ENCODE measurements around the gene AUTS2.

Gene AUTS2

GRCh38 chr7:70545214-70545613, 946.9 kb downstream of the AUTS2 start:
- peaks cover 0 to 13% of the 10 kb centered on the region in 2 donors for H3K4me1 ChIP-seq (ENCODE audit: control insufficient read depth in 2 of 2, insufficient read depth in 2 of 2, low read length in 2 of 2)
- no peak overlapping the region for H3K4me3 ChIP-seq (ENCODE audit: low read length in 2 of 2)
- H3K36me3 ChIP-seq (ENCODE audit: control insufficient read depth in 2 of 2, insufficient read depth in 2 of 2, low read length in 2 of 2) = no peaks in the 10 kb centered on the region
- H3K27me3 ChIP-seq (ENCODE audit: control insufficient read depth in 2 of 2, insufficient read depth in 2 of 2, low read length in 2 of 2) = no peaks in the 10 kb centered on the region
- H3K27ac ChIP-seq (ENCODE audit: low read depth in 2 of 2, low read length in 2 of 2) = no peak overlapping the region
- H3K9me3 ChIP-seq (ENCODE audit: control insufficient read depth in 2 of 2, low read length in 2 of 2) = no peaks in the 10 kb centered on the region
- H3K9ac ChIP-seq (ENCODE audit: low read depth in 1 of 2, low read length in 2 of 2) = no peak overlapping the region

- no peak overlapping the region for H3K9ac ChIP-seq (ENCODE audit: low read depth in 1 of 2, low read length in 2 of 2)
- no peak overlapping the region for H3K27ac ChIP-seq (ENCODE audit: low read depth in 2 of 2, low read length in 2 of 2)
- H3K27me3 ChIP-seq (ENCODE audit: control insufficient read depth in 2 of 2, insufficient read depth in 2 of 2, low read length in 2 of 2) = no peaks in the 10 kb centered on the region
- H3K36me3 ChIP-seq (ENCODE audit: control insufficient read depth in 2 of 2, insufficient read depth in 2 of 2, low read length in 2 of 2) = no peaks in the 10 kb centered on the region
- no peaks in the 10 kb centered on the region for H3K4me1 ChIP-seq (ENCODE audit: control insufficient read depth in 2 of 2, insufficient read depth in 2 of 2, low read length in 2 of 2)
- H3K9me3 ChIP-seq (ENCODE audit: control insufficient read depth in 2 of 2, low read length in 2 of 2) = no peaks in the 10 kb centered on the region
- no peak overlapping the region for H3K4me3 ChIP-seq (ENCODE audit: low read length in 2 of 2)
Measured at GRCh38 chr7:70552141-70552540, 953.9 kb downstream of the AUTS2 start.

- no peak overlapping the region for H3K4me3 ChIP-seq (ENCODE audit: low read length in 2 of 2)
- no peaks in the 10 kb centered on the region for H3K27me3 ChIP-seq (ENCODE audit: control insufficient read depth in 2 of 2, insufficient read depth in 2 of 2, low read length in 2 of 2)
- no peaks in the 10 kb centered on the region for H3K36me3 ChIP-seq (ENCODE audit: control insufficient read depth in 2 of 2, insufficient read depth in 2 of 2, low read length in 2 of 2)
- no peak overlapping the region for H3K9ac ChIP-seq (ENCODE audit: low read depth in 1 of 2, low read length in 2 of 2)
- H3K9me3 ChIP-seq (ENCODE audit: control insufficient read depth in 2 of 2, low read length in 2 of 2) = no peaks in the 10 kb centered on the region
- no peaks in the 10 kb centered on the region for H3K4me1 ChIP-seq (ENCODE audit: control insufficient read depth in 2 of 2, insufficient read depth in 2 of 2, low read length in 2 of 2)
- no peak overlapping the region for H3K27ac ChIP-seq (ENCODE audit: low read depth in 2 of 2, low read length in 2 of 2)
Measured at GRCh38 chr7:70553364-70553763, 955.1 kb downstream of the AUTS2 start.

GRCh38 chr7:70554646-70555045, 956.4 kb downstream of the AUTS2 start:
- Histone ChIP-seq H3K27me3 (ENCODE audit: control insufficient read depth in 2 of 2, insufficient read depth in 2 of 2, low read length in 2 of 2) (no peaks in the 10 kb centered on the region), H3K9ac (ENCODE audit: low read depth in 1 of 2, low read length in 2 of 2) (no peak overlapping the region), H3K4me1 (ENCODE audit: control insufficient read depth in 2 of 2, insufficient read depth in 2 of 2, low read length in 2 of 2) (no peaks in the 10 kb centered on the region), H3K4me3 (ENCODE audit: low read length in 2 of 2) (no peak overlapping the region), H3K27ac (ENCODE audit: low read depth in 2 of 2, low read length in 2 of 2) (no peak overlapping the region), H3K9me3 (ENCODE audit: control insufficient read depth in 2 of 2, low read length in 2 of 2) (no peaks in the 10 kb centered on the region), H3K36me3 (ENCODE audit: control insufficient read depth in 2 of 2, insufficient read depth in 2 of 2, low read length in 2 of 2) (no peaks in the 10 kb centered on the region)

GRCh38 chr7:70556761-70557160, 958.5 kb downstream of the AUTS2 start:
- H3K9me3 ChIP-seq (ENCODE audit: control insufficient read depth in 2 of 2, low read length in 2 of 2) = no peaks in the 10 kb centered on the region
- no peak overlapping the region for H3K9ac ChIP-seq (ENCODE audit: low read depth in 1 of 2, low read length in 2 of 2)
- no peak overlapping the region for H3K27ac ChIP-seq (ENCODE audit: low read depth in 2 of 2, low read length in 2 of 2)
- no peaks in the 10 kb centered on the region for H3K27me3 ChIP-seq (ENCODE audit: control insufficient read depth in 2 of 2, insufficient read depth in 2 of 2, low read length in 2 of 2)
- no peaks in the 10 kb centered on the region for H3K4me1 ChIP-seq (ENCODE audit: control insufficient read depth in 2 of 2, insufficient read depth in 2 of 2, low read length in 2 of 2)
- H3K4me3 ChIP-seq (ENCODE audit: low read length in 2 of 2) = no peak overlapping the region
- H3K36me3 ChIP-seq (ENCODE audit: control insufficient read depth in 2 of 2, insufficient read depth in 2 of 2, low read length in 2 of 2) = no peaks in the 10 kb centered on the region

GRCh38 chr7:70557338-70557737, 959.1 kb downstream of the AUTS2 start:
- no peaks in the 10 kb centered on the region for H3K27me3 ChIP-seq (ENCODE audit: control insufficient read depth in 2 of 2, insufficient read depth in 2 of 2, low read length in 2 of 2)
- H3K4me1 ChIP-seq (ENCODE audit: control insufficient read depth in 2 of 2, insufficient read depth in 2 of 2, low read length in 2 of 2) = no peaks in the 10 kb centered on the region
- H3K27ac ChIP-seq (ENCODE audit: low read depth in 2 of 2, low read length in 2 of 2) = no peak overlapping the region
- no peaks in the 10 kb centered on the region for H3K9me3 ChIP-seq (ENCODE audit: control insufficient read depth in 2 of 2, low read length in 2 of 2)
- no peaks in the 10 kb centered on the region for H3K36me3 ChIP-seq (ENCODE audit: control insufficient read depth in 2 of 2, insufficient read depth in 2 of 2, low read length in 2 of 2)
- no peak overlapping the region for H3K4me3 ChIP-seq (ENCODE audit: low read length in 2 of 2)
- no peak overlapping the region for H3K9ac ChIP-seq (ENCODE audit: low read depth in 1 of 2, low read length in 2 of 2)

GRCh38 chr7:70559815-70560214, 961.5 kb downstream of the AUTS2 start:
- H3K27me3 ChIP-seq (ENCODE audit: control insufficient read depth in 2 of 2, insufficient read depth in 2 of 2, low read length in 2 of 2) = no peaks in the 10 kb centered on the region
- no peaks in the 10 kb centered on the region for H3K4me1 ChIP-seq (ENCODE audit: control insufficient read depth in 2 of 2, insufficient read depth in 2 of 2, low read length in 2 of 2)
- H3K27ac ChIP-seq (ENCODE audit: low read depth in 2 of 2, low read length in 2 of 2) = no peak overlapping the region
- no peak overlapping the region for H3K9ac ChIP-seq (ENCODE audit: low read depth in 1 of 2, low read length in 2 of 2)
- no peak overlapping the region for H3K4me3 ChIP-seq (ENCODE audit: low read length in 2 of 2)
- H3K9me3 ChIP-seq (ENCODE audit: control insufficient read depth in 2 of 2, low read length in 2 of 2) = no peaks in the 10 kb centered on the region
- H3K36me3 ChIP-seq (ENCODE audit: control insufficient read depth in 2 of 2, insufficient read depth in 2 of 2, low read length in 2 of 2) = no peaks in the 10 kb centered on the region

- Histone ChIP-seq H3K27ac (ENCODE audit: low read depth in 2 of 2, low read length in 2 of 2) (no peak overlapping the region), H3K36me3 (ENCODE audit: control insufficient read depth in 2 of 2, insufficient read depth in 2 of 2, low read length in 2 of 2) (no peaks in the 10 kb centered on the region), H3K4me1 (ENCODE audit: control insufficient read depth in 2 of 2, insufficient read depth in 2 of 2, low read length in 2 of 2) (peaks cover 0 to 4% of the 10 kb centered on the region in 2 donors), H3K9ac (ENCODE audit: low read depth in 1 of 2, low read length in 2 of 2) (no peak overlapping the region), H3K4me3 (ENCODE audit: low read length in 2 of 2) (no peak overlapping the region), H3K27me3 (ENCODE audit: control insufficient read depth in 2 of 2, insufficient read depth in 2 of 2, low read length in 2 of 2) (no peaks in the 10 kb centered on the region), H3K9me3 (ENCODE audit: control insufficient read depth in 2 of 2, low read length in 2 of 2) (no peaks in the 10 kb centered on the region)
Measured at GRCh38 chr7:70563960-70564359, 965.7 kb downstream of the AUTS2 start.

GRCh38 chr7:70565721-70566370, 967.6 kb downstream of the AUTS2 start:
- no peak overlapping the region for H3K9ac ChIP-seq (ENCODE audit: low read depth in 1 of 2, low read length in 2 of 2)
- no peaks in the 10 kb centered on the region for H3K36me3 ChIP-seq (ENCODE audit: control insufficient read depth in 2 of 2, insufficient read depth in 2 of 2, low read length in 2 of 2)
- H3K9me3 ChIP-seq (ENCODE audit: control insufficient read depth in 2 of 2, low read length in 2 of 2) = no peaks in the 10 kb centered on the region
- no peaks in the 10 kb centered on the region for H3K27me3 ChIP-seq (ENCODE audit: control insufficient read depth in 2 of 2, insufficient read depth in 2 of 2, low read length in 2 of 2)
- peaks cover 4 to 6% of the 10 kb centered on the region in 2 donors for H3K4me1 ChIP-seq (ENCODE audit: control insufficient read depth in 2 of 2, insufficient read depth in 2 of 2, low read length in 2 of 2)
- no peak overlapping the region for H3K27ac ChIP-seq (ENCODE audit: low read depth in 2 of 2, low read length in 2 of 2)
- H3K4me3 ChIP-seq (ENCODE audit: low read length in 2 of 2) = no peak overlapping the region

GRCh38 chr7:70566671-70567070, 968.4 kb downstream of the AUTS2 start:
- Histone ChIP-seq H3K9me3 (ENCODE audit: control insufficient read depth in 2 of 2, low read length in 2 of 2) (no peaks in the 10 kb centered on the region), H3K4me3 (ENCODE audit: low read length in 2 of 2) (no peak overlapping the region), H3K9ac (ENCODE audit: low read depth in 1 of 2, low read length in 2 of 2) (no peak overlapping the region), H3K4me1 (ENCODE audit: control insufficient read depth in 2 of 2, insufficient read depth in 2 of 2, low read length in 2 of 2) (peaks cover 4 to 13% of the 10 kb centered on the region in 2 donors), H3K27me3 (ENCODE audit: control insufficient read depth in 2 of 2, insufficient read depth in 2 of 2, low read length in 2 of 2) (no peaks in the 10 kb centered on the region), H3K27ac (ENCODE audit: low read depth in 2 of 2, low read length in 2 of 2) (no peak overlapping the region), H3K36me3 (ENCODE audit: control insufficient read depth in 2 of 2, insufficient read depth in 2 of 2, low read length in 2 of 2) (no peaks in the 10 kb centered on the region)

Measured in mucosa of rectum (tissue), 2 donors.